Measurements from ENCODE around the gene TBC1D22A.

The TBC1D22A gene

GRCh38 chr22:47018010-47018910 is 255.8 kb downstream of the TBC1D22A start:
- DNase-seq, result no peak

GRCh38 chr22:47019012-47019790 is 256.8 kb downstream of the TBC1D22A start:
- DNase-seq, result no peak

- DNase-seq, result no peak
Measured at GRCh38 chr22:47020166-47020565, 257.7 kb downstream of the TBC1D22A start.

GRCh38 chr22:47021371-47022074 is 259.1 kb downstream of the TBC1D22A start:
- DNase-seq, result no peak

- no peak for DNase-seq
Measured at GRCh38 chr22:47022075-47022473, 259.6 kb downstream of the TBC1D22A start.

- DNase-seq, result no peak
Measured at GRCh38 chr22:47022475-47022874, 260.0 kb downstream of the TBC1D22A start.

- no peak for DNase-seq
Measured at GRCh38 chr22:47023871-47024270, 261.4 kb downstream of the TBC1D22A start.

GRCh38 chr22:47027766-47028165 is 265.3 kb downstream of the TBC1D22A start:
- DNase-seq, result no peak

- no peak for DNase-seq
Measured at GRCh38 chr22:47029244-47030074, 267.0 kb downstream of the TBC1D22A start.

- no peak for DNase-seq
Measured at GRCh38 chr22:47030143-47030661, 267.8 kb downstream of the TBC1D22A start.

- DNase-seq, result no peak
Measured at GRCh38 chr22:47030881-47031627, 268.6 kb downstream of the TBC1D22A start.

- DNase-seq, result no peak
Measured at GRCh38 chr22:47031628-47031915, 269.1 kb downstream of the TBC1D22A start.

GRCh38 chr22:47032091-47032943 is 269.9 kb downstream of the TBC1D22A start:
- DNase-seq, result no peak

GRCh38 chr22:47032956-47033647 is 270.7 kb downstream of the TBC1D22A start:
- no peak for DNase-seq

GRCh38 chr22:47033648-47034000 is 271.2 kb downstream of the TBC1D22A start:
- DNase-seq, result no peak

- no peak for DNase-seq
Measured at GRCh38 chr22:47034076-47034808, 271.8 kb downstream of the TBC1D22A start.

- DNase-seq, result no peak
Measured at GRCh38 chr22:47034905-47035419, 272.5 kb downstream of the TBC1D22A start.

- DNase-seq, result no peak
Measured at GRCh38 chr22:47035425-47035881, 273.0 kb downstream of the TBC1D22A start.

GRCh38 chr22:47036352-47036751 is 273.9 kb downstream of the TBC1D22A start:
- DNase-seq, result no peak
